ENCODE data around the gene ANKIB1. TPM values are rescaled to one million over a fixed set of nuclear protein-coding genes. Genes with fewer than 3 reads are reported as not detected.
"Not testable (repeated sequence)": the region's sequence is repeated elsewhere in the genome, so short reads cannot be mapped to it uniquely, and the experiment has no call there.

The ANKIB1 gene
- total and polyA plus RNA-seq, 2 experiments from 2014 or later = 6.3 to 17.2 TPM

GRCh38 chr7:92244808-92245486 is 827 bp upstream of the ANKIB1 start:
- no peaks in the 10 kb centered on the region for H3K9me3 ChIP-seq (ENCODE audit: low read depth)
- no peak for TF ChIP-seq CTCF (IDR thresholded peaks at IDR 0.05; ENCODE audit: low read depth, low read length)
- no peaks in the 10 kb centered on the region for H3K27me3 ChIP-seq
- peaks cover 14% of the 10 kb centered on the region for H3K36me3 ChIP-seq
- H3K4me1 ChIP-seq (ENCODE audit: low read depth) = peaks cover 24% of the 10 kb centered on the region
- peak overlapping the region; percentile 75 for H3K4me3 ChIP-seq
- H3K27ac ChIP-seq = peak overlapping the region; percentile 94
- DNase-seq (ENCODE audit: low read depth in 1 of 2, low spot score in 1 of 2) = peak in 1 of 2 donors; percentile 30

GRCh38 chr7:92246360-92247101 is 757 bp downstream of the ANKIB1 start:
- no peaks in the 10 kb centered on the region for H3K27me3 ChIP-seq
- peak overlapping the region; percentile 75 for H3K4me3 ChIP-seq
- H3K9me3 ChIP-seq (ENCODE audit: low read depth) = no peaks in the 10 kb centered on the region
- H3K36me3 ChIP-seq = peaks cover under 1% of the 10 kb centered on the region
- peaks cover 24% of the 10 kb centered on the region for H3K4me1 ChIP-seq (ENCODE audit: low read depth)
- no peak for TF ChIP-seq CTCF (IDR thresholded peaks at IDR 0.05; ENCODE audit: low read depth, low read length)
- DNase-seq (ENCODE audit: low read depth in 1 of 2, low spot score in 1 of 2) = peak; percentile 16 to 29
- H3K27ac ChIP-seq = peak overlapping the region; percentile 94

GRCh38 chr7:92250603-92251002 is 4.8 kb downstream of the ANKIB1 start:
- no peaks in the 10 kb centered on the region for H3K9me3 ChIP-seq (ENCODE audit: low read depth)
- no peaks in the 10 kb centered on the region for H3K36me3 ChIP-seq
- H3K27ac ChIP-seq = no peak overlapping the region
- H3K27me3 ChIP-seq = no peaks in the 10 kb centered on the region
- no peak for TF ChIP-seq CTCF (IDR thresholded peaks at IDR 0.05; ENCODE audit: low read depth, low read length)
- peaks cover 10% of the 10 kb centered on the region for H3K4me1 ChIP-seq (ENCODE audit: low read depth)
- no peak overlapping the region for H3K4me3 ChIP-seq
- no peak for DNase-seq (ENCODE audit: low read depth in 1 of 2, low spot score in 1 of 2)

GRCh38 chr7:92251181-92251580 is 5.4 kb downstream of the ANKIB1 start:
- Histone ChIP-seq H3K27ac (no peak overlapping the region), H3K36me3 (no peaks in the 10 kb centered on the region)

GRCh38 chr7:92253251-92253650 is 7.5 kb downstream of the ANKIB1 start:
- Histone ChIP-seq H3K4me3 (no peak overlapping the region), H3K4me1 (ENCODE audit: low read depth) (no peaks in the 10 kb centered on the region), H3K27me3 (no peaks in the 10 kb centered on the region), H3K9me3 (ENCODE audit: low read depth) (no peaks in the 10 kb centered on the region), H3K27ac (no peak overlapping the region), H3K36me3 (no peaks in the 10 kb centered on the region)
- TF ChIP-seq CTCF (IDR thresholded peaks at IDR 0.05; ENCODE audit: low read depth, low read length) = no peak
- no peak for DNase-seq (ENCODE audit: low read depth in 1 of 2, low spot score in 1 of 2)

More at GRCh38 chr7:92251181-92251580, 5.4 kb downstream of the ANKIB1 start:
- H3K4me3 ChIP-seq = no peak overlapping the region
- no peak for TF ChIP-seq CTCF (IDR thresholded peaks at IDR 0.05; ENCODE audit: low read depth, low read length)
- no peaks in the 10 kb centered on the region for H3K9me3 ChIP-seq (ENCODE audit: low read depth)
- no peak for DNase-seq (ENCODE audit: low read depth in 1 of 2, low spot score in 1 of 2)
- H3K4me1 ChIP-seq (ENCODE audit: low read depth) = peaks cover 10% of the 10 kb centered on the region
- no peaks in the 10 kb centered on the region for H3K27me3 ChIP-seq

- H3K4me3 ChIP-seq; H3K4me1 ChIP-seq (ENCODE audit: low read depth); H3K9me3 ChIP-seq (ENCODE audit: low read depth); H3K27ac ChIP-seq; H3K27me3 ChIP-seq; H3K36me3 ChIP-seq: not testable (repeated sequence)
- DNase-seq (ENCODE audit: low read depth in 1 of 2, low spot score in 1 of 2) = peak in 1 of 2 donors; percentile 9
Measured at GRCh38 chr7:92254800-92255199, 9.0 kb downstream of the ANKIB1 start.
